Inflammatory macrophage treated with lipopolysaccharide for 1 hour (primary cell): ENCODE measurements around the gene LILRB1.
"Not testable (repeated sequence)": the region's sequence is repeated elsewhere in the genome, so short reads cannot be mapped to it uniquely, and the experiment has no call there.

Experiments
- DNase-seq, 2 donors: peaks; one replicate each; pipeline ENCODE4 v3.0.0-alpha.2; 2020 to 2022

Gene LILRB1

DNA sequence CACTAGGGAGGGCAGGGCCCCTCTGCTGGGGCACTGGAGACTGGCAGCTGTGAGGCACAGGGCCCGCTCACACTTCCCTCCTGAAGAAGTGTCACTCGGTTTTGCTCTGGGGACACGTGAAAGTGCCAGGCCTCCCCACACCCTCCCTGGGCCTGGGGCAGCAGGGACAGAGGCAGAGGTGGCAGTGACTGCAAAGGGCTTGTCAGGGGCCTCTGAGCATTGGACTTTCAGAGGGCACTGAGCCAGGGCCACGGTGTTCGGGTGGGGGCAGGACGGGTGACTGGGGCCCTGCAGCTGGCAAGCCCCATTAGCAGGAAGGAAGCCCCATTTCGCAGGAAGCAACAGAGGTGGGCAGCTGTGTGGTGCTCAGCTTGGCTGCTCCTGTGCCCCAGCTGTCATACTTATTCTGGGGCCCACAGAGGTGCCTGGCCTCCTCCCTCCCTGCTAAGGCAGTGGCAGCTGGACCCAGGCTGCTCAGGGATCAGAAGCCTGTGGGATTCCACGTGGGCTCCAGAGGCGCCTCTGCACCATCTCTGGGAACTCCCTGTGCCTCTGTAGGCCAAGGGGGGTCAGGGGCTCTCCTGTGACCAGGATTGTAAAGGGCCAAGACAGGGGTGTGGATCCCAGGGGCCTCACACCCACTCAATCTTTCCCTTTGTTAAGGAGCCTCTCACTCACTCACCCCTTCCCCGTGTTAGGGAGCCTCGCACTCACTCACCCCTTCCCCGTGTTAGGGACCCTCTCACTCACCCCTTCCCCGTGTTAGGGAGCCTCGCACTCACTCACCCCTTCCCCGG lies 5.2 kb upstream of the LILRB1 start:
- DNase-seq = not testable (repeated sequence)

DNA sequence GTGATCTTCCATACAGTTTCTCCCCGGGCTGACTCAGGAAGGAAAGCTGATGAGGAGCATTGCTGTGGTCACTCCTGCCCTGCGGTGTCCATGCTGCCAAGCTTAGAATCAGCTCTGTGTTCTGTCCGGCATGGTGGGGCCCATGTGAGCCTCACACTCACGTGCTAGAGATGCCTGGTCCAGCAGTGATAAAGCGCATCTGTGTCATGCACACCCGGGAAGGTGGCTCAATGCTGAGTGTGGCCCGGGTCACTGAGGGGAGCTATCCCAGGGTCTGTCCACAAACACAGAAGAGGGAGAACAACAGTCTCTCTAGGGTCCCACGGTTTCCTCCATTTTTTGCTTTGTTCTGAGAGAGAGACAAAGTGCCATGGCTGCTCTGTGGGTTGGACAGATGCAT lies 3.5 kb upstream of the LILRB1 start:
- DNase-seq = no peak

DNA sequence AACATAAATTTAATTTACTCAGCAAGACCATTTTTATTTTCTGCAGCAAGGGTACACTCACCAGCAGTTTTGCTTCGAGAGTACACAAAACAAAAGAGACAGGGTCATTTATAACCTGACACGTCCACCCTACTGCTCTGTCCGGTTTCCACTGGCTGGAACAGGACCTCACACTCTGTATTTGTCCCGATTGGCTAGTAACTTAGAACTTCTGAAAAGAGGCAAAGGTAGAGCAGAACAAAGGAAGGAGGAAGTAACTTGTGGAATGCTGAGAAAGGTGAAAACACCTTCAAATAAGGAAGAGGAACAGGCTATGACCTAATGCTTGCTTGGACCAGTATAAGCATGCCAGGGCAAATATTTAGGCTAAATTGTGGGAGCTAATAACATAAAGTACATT lies 2.4 kb upstream of the LILRB1 start:
- not testable (repeated sequence) for DNase-seq

DNA sequence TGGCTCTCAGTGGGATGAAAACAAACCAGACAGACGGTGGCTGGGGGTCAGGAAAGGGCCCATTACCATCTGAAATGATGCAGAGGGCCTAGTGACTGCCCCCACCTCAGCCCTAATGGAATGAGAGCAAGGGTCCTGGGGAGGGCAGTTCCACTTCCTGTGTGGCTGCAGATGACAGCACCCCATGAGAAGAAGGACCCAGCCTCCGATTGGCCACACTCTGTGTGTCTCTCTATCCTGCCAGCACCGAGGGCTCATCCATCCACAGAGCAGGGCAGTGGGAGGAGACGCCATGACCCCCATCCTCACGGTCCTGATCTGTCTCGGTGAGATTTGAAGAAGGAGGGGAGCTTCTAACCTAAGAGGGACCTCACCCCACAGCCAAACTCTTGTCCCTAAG lies 498 bp downstream of the LILRB1 start:
- DNase-seq = no peak

DNA sequence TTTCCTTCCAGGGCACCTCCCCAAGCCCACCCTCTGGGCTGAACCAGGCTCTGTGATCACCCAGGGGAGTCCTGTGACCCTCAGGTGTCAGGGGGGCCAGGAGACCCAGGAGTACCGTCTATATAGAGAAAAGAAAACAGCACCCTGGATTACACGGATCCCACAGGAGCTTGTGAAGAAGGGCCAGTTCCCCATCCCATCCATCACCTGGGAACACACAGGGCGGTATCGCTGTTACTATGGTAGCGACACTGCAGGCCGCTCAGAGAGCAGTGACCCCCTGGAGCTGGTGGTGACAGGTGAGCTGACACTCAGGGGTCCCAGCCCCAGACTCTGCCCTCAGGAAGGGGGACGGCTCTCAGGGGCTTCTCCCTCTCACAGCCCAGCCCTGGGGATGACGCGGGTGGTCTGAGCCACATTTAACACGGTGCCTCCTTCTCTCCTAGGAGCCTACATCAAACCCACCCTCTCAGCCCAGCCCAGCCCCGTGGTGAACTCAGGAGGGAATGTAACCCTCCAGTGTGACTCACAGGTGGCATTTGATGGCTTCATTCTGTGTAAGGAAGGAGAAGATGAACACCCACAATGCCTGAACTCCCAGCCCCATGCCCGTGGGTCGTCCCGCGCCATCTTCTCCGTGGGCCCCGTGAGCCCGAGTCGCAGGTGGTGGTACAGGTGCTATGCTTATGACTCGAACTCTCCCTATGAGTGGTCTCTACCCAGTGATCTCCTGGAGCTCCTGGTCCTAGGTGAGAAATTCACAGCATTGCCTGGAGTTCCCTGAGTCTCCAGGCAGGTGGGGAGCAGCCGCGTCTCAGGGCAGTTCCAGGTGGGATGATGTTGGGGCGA lies 1.4 kb downstream of the LILRB1 start:
- DNase-seq = not testable (repeated sequence)

DNA sequence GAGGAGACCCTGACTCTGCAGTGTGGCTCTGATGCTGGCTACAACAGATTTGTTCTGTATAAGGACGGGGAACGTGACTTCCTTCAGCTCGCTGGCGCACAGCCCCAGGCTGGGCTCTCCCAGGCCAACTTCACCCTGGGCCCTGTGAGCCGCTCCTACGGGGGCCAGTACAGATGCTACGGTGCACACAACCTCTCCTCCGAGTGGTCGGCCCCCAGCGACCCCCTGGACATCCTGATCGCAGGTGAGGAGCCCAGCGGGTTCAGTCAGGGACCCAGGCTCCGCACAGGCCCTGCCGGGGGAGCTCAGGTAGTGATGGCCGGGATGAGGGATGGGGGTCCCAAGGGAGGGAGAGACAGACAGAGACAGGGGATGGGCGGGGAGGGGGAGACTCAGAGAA lies 2.2 kb downstream of the LILRB1 start:
- DNase-seq = not testable (repeated sequence)

DNA sequence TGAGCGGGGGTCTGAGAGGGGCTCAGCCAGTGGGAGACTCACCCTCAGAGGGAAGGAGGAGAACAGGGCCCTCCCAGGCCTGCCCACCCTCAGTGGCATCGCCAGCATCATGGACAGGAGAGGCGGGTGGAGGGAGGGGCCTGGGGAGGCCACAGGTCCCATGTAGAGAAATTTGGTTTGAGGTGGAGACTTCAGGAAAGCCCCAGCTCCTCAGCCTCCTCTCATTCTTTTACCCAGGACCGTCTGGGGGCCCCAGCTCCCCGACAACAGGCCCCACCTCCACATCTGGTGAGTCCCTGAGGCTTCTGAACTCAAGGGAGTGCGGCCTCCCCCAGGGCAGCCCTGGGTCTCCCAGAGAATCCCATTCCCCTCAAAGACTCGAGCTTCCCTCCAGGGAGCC lies 3.1 kb downstream of the LILRB1 start:
- no peak for DNase-seq

DNA sequence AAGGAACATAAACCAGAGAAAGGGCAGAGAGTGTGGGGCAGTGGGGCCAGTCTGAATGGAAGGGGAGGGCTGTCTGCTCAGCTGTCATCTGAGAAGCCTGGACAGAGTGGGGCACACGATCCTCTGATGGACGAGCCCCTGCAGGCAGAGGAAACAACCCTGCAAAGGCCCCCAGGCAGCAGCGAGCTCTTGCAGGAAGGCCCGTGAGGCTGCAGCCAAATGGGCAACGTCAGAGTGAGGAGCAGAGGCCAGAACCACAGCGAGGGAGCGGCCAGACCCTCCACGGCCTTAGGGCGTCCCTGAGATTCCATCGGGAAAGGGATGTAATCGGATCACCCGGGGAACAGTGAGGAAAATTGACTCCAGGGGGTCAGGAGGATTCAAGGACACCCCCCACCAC lies 5.8 kb downstream of the LILRB1 start:
- DNase-seq = not testable (repeated sequence)

DNA sequence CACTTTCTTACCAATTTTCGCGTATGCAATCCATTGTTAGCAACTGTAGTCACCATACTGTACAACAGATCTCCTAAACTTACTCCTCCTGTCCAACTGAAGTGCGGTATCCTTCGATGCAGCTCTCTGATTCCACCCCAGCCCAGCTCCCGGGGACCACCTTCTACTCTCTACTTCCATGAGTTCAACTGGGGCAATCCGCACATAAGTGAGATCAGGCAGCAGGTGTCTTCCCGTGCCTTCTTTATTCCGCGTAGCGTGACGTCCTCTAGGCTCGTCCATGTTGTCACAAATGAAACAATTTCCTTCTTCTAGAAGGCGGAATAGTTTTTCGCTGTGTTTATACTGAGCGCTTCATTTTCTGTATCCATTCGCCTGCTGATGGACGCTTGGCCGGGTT lies 8.4 kb downstream of the LILRB1 start:
- DNase-seq = no peak

DNA sequence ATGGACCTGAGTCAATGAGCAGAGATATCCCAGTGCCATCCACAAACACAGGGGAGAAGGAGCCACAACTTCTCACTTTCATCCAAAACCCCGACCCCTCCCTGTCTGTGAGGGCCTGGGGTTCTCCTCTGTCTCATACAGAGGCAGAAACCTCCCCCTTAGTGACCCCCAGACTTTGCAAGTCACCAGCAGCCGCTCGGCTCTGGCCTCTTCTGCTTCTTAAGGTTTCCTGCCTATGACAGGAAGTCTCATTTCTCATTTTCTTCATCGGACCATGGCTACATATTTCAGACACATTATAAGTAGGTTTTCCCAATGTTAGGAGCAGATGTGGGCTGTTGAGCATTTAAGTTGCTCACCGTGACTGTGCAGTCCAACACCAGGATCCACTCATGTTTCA lies 12.7 kb downstream of the LILRB1 start:
- peak; percentile 62 to 67 for DNase-seq

DNA sequence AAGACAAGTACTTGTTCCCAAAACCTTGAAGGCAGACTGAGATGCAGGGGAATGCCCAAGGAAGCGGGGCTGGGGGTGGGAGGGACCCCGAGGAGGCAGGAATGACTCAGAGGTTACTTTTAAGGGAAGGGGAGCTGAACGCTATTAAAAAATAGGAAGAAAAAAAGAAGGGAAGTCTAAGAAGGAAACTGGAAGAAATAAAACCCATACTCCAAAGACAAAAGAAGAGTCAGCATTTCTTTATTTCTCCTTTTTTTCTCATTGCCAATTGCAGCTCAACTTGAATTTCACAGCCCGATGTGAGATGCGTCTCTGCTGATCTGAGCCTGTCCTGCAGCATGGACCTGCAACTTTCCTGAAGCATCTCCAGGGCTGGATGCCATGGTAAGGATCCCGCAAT lies 13.3 kb downstream of the LILRB1 start:
- DNase-seq = peak; percentile 87 to 91

DNA sequence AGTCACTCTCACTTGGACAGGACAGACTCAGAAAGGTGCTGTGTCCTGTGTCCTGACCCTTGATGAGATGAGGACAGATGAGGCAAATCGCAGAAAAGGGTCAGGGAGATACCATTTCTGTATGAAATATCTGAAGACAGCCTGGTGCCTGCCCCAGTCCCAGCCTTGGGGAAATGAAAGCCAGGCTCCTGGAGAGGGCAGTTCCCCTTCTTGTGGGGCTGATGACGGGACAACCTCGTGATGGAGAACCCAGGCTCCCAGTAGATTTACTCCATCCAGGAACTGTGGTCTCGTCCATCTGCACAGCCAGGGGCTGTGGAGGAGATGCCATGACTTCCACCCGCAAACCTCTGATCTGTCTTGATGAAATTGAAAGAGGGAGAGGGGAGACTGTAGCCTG lies 13.8 kb downstream of the LILRB1 start:
- DNase-seq = peak; percentile 88 to 91

DNA sequence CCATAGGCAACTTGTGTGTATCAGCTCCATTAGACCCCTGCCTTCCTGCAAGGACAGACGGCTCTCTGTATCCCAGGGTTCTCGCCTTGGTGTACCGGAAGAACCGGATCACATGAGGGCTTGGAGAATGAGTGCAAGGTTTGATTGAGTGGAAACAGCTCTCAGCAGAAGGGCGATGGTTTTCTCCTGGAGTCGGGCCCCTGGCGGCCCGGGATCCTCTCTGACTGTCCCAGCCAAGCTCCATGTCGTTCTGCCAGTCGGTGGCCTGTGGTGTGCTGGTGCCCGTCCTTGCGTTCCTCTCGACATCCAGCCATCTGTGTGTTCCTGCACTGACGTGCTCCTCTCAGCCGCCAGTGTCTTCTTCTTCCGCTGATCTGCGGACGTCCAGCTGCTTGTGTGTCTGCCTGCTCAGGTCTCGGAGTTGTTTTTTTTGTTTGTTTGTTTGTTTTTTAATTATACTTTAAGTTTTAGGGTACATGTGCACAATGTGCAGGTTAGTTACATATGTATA lies 16.1 kb downstream of the LILRB1 start:
- no peak for DNase-seq

DNA sequence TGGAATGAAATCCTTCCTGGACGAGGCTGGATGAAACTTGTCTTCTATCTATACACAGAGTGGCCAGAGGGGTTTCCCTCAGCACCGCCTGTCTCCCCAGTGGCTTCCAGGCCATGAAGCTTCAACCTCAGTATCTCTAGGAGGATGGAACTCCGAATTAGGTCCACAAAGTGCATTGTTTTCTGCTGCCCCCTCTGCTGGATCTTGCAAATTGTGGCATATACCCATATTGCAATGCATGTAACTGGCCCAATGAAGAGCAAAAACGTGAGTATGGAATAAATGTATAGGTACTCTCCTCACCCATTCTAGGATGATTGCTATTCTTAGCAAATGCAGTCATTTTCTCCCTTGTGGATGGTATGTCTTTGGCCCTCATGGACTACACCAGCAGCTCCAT lies 17.8 kb downstream of the LILRB1 start:
- no peak for DNase-seq

DNA sequence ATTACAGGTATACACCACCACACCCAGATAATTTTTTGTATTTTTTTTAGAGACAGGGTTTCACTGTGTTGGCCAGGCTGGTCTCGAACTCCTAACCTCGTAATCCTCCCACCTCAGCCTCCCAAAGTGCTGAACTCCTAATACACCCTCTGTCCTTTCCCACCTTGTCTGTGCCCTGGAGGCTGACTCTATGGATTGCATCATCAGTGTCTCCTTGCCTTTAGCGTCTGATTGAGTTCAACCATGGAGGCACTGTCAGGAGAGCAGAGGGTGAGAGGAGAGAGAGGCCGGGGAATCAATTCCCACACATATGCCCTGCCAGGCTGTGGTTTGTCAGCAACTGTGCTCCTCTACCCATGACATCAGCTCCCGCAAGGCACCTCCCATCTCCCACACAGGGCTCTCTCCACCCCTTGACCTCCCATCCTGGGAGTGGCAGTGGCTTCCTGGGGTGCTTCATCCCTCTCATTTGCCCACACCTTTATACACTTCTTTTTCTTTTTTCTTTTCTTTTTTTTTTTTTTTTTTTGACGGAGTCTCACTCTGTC lies 19.9 kb downstream of the LILRB1 start:
- peak; percentile 75 to 85 for DNase-seq

DNA sequence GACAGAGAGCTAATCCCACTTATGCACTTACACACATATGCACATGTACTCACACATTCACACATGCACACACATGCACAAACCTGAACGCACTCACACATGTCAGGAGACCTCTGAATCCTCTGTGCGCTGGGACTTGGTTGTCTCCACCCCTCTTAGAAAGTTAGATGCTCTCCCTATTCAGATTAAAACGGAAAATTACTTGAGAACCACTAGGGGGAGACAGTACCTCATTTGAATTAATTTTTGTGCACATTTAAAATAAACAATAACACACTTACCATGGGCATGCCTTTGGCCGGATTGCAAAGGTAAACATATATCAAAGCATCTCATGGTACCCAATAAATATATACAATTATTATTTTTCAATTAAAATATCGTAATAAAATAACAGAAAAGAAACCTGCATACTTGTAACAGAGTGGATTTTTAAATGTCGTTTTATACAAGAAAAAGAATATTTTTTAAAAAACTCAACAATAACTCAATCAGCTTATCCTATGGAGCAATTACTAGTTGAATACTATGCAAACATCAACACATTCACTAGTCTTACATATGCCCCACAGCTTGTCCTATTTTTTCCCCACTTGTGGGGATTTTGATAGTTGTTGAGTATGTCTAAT lies 23.0 kb downstream of the LILRB1 start:
- DNase-seq = peak; percentile 61 to 75

DNA sequence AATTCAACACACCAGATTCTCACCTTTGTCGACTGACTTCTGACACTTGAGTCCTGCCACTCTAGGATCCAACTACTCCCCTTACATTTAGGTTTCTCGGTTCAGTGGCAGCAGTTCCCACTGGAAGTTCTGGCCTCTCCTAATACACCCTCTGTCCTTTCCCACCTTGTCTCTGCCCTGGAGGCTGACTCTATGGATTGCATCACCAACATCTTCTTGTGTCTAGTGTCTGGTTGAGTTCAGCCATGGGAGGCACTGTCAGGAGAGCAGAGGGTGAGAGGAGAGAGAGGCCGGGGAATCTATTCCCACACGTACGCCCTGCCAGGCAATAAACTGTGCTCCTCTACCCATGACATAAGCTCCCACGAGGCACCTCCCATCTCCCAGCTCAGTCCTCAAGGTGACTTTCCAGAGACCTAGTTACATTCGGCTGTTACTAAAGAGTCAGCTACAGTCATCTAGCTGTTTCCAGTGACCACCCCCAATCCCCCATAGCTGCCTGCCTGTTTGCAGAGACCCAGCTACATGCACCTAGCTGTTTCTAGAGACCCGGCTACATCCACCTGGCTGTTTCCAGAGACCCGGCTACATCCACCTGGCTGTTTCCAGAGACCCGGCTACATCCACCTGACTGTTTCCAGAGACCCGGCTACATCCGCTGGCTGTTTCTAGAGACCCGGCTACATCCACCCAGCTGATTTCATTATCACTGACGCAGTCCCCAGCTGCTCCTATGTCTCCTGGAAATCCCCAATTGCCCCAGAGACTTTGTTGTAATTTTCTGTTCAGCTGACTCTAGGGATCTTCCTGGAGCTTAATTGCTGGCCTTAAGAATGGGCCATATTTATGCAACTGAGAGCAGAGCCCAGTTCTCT lies 24.4 kb downstream of the LILRB1 start:
- DNase-seq = peak; percentile 94 to 97

DNA sequence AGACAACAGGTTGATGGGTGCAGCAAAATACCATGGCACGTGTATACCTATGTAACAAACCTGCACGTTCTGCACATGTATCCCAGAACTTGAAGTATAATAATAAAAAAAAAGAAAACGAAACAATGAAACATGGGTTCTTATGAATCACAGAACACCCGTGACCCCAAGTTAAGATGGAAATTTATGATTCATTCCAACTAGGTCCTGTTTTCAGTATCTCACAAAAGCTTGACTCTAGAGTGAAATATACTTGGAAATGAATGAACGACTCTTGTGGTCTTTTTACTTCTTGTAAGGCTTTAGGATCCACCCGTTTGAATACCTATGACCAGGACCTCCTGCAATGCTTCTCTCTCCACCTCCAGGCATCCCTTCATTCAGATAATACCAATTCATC lies 29.0 kb downstream of the LILRB1 start:
- DNase-seq = peak; percentile 55 to 78

DNA sequence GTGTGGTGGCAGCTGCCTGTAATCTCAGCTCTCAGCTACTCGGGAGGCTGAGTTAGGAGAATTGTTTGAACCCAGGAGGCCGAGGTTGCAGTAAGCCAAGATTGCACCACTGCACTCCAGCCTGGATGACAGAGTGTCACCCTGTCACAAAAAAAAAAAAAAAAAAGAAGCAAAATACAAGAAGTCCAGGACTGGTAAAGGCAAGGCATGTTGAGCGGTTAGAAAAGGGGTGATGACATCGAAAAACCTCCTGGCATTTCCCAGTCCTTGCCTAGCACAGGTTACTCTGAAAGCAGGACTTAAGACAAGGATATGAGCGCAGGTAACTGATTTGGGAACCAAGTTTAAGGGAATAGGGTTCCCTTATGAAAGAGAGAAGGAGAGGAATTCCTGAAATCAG lies 30.0 kb downstream of the LILRB1 start:
- DNase-seq = peak; percentile 79 to 86

DNA sequence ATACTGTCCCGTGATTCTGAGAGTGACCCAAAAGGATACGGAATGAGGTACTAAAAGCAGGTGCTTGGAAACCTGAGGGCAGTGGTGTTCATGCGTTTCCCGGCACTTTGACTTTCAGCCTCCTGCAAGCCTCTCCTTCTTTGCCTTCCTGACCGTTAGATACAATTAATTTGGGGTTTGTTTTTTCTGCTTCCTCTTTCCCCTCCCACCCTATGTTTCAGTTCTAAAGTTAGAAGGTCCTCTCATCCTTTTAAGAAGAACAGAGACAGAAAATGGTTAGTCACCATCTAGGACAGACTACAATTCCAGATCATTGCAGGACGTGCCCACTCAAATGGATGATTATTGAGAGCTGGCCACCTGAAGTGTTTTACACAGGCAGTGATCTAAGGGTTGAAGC lies 30.7 kb downstream of the LILRB1 start:
- peak; percentile 87 to 94 for DNase-seq

DNA sequence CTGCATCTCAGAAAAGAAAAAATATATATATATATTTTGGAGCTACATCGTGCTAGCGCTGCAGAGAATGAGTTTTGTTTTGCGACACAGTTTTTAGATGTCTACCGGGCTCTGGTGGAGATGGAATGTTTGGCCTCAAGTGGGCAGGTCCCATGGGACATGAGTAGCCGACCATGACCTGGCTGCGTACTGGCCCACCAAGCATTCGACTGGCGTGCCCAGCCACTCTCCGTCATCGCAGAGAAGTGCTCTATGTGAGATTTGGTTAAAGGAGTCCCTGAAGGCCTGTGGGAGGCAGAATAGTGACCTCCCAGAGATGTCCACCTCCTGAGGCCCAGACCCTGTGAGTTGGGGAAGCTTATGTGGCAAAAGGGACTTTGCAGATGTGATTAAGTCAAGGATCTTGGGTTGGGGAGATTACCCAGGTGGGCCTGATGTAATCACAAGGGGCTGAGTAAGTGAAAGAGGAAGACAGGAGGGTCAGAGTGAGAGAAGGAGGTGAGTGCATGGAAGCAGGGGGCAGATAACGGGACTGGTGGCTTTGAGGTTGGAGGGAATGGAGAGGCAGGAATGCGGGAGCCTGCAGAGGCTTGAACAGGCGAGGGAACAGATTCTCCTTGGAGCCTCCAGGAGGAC lies 31.7 kb downstream of the LILRB1 start:
- DNase-seq = peak in 1 of 2 donors; percentile 43

DNA sequence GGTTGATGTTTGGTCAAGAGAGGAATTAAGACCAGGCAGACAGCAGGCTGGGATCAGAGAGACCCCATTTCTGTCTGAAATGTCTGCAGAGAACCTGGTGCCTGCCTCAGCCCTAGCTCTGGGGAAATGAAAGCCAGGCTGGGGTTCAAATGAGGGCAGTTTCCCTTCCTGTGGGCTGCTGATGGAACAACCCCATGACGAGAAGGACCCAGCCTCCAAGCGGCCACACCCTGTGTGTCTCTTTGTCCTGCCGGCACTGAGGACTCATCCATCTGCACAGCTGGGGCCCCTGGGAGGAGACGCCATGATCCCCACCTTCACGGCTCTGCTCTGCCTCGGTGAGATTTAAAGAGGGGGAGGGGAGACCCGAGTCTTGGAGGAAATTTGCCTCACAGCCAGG lies 32.4 kb downstream of the LILRB1 start, which contains the start of gene LILRB4:
LILRB4 (plus strand) TSS at position 256 of the 400 bp plus-strand sequence; CDS start at position 305, 49 bp downstream.
- DNase-seq = peak; percentile 89 to 93
